Large intestine (tissue), 3 donors: ENCODE data around the gene RNF227. TPM values are rescaled to one million over a fixed set of nuclear protein-coding genes. Genes with fewer than 3 reads are reported as not detected.

Experiments
- DNase-seq, 2 donors: peaks; one replicate each; pipeline versions ENCODE4 v3.0.0 to v3.0.0-alpha.2; 2013
- H3K27ac ChIP-seq: one replicate; pipeline ENCODE4 v1.5.1; 2013; ENCODE audit warnings: low read length
- H3K27me3 ChIP-seq: 2 replicates; pipeline ENCODE4 v1.6.1; 2013; ENCODE audit warnings: low read length; ENCODE audit not compliant: control insufficient read depth, insufficient read depth
- H3K36me3 ChIP-seq: 2 replicates; pipeline ENCODE4 v1.6.1; 2013; ENCODE audit warnings: low read length; ENCODE audit not compliant: control insufficient read depth, insufficient read depth
- H3K4me1 ChIP-seq: one replicate; pipeline ENCODE4 v1.6.1; 2013; ENCODE audit warnings: low read length; ENCODE audit not compliant: control insufficient read depth, insufficient read depth
- H3K4me3 ChIP-seq: one replicate; pipeline ENCODE4 v1.5.1; 2013; ENCODE audit warnings: low read length
- H3K9me3 ChIP-seq: one replicate; pipeline ENCODE4 v1.6.1; 2013; ENCODE audit warnings: mild to moderate bottlenecking, low read depth, low read length, moderate library complexity; ENCODE audit not compliant: control insufficient read depth
- WGBS: methylation state at CpG from one replicate; pipeline ENCODE4 v1.1.5; 2013; ENCODE audit warnings: low lambda C conversion rate; ENCODE audit not compliant: insufficient coverage; 5-methylcytosine and 5-hydroxymethylcytosine counted together
- polyA plus RNA-seq: library from polyadenylated mRNA; unstranded; fragments of 120-200 nt; gene quantifications from one replicate; pipeline ENCODE4 v1.2.1, GENCODE V29; 2013

The RNF227 gene
- polyA plus RNA-seq, 1 donor, result 3.7 TPM

GRCh38 chr17:7889166-7889955 is 26.7 kb downstream of the RNF227 start:
- no peak overlapping the region for H3K4me3 ChIP-seq
- peaks cover 40% of the 10 kb centered on the region for H3K4me1 ChIP-seq
- no peaks in the 10 kb centered on the region for H3K27me3 ChIP-seq
- H3K9me3 ChIP-seq, result no peaks in the 10 kb centered on the region
- peaks cover 35% of the 10 kb centered on the region for H3K36me3 ChIP-seq
- no CpG with 5 or more reads among the region's 11 CpGs for WGBS
- peak; percentile 76 to 79 for DNase-seq
- H3K27ac ChIP-seq, result peak overlapping the region; percentile 87

GRCh38 chr17:7888184-7888920 is 27.7 kb downstream of the RNF227 start, which contains the start of gene CHD3:
CHD3 (plus strand) TSS chr17:7888789; CDS start chr17:7889001, 212 bp downstream.
- Histone ChIP-seq H3K4me3 (peak within 1 kb of the TSS; percentile 79), H3K36me3 (peaks cover 25% of the 10 kb centered on the region), H3K4me1 (peaks cover 46% of the 10 kb centered on the region), H3K27ac (peak within 1 kb of the TSS; percentile 87), H3K27me3 (no peaks in the 10 kb centered on the region), H3K9me3 (no peaks in the 10 kb centered on the region)
- DNase-seq, result no peak
- WGBS, result 18% methylated on average over 3 of the region's 18 CpGs

GRCh38 chr17:7887482-7888183 is 28.5 kb downstream of the RNF227 start:
- H3K36me3 ChIP-seq, result peaks cover 20% of the 10 kb centered on the region
- H3K4me1 ChIP-seq, result peaks cover 48% of the 10 kb centered on the region
- WGBS, result no CpG with 5 or more reads among the region's 35 CpGs

GRCh38 chr17:7887038-7887481 is 29.0 kb downstream of the RNF227 start:
- Histone ChIP-seq H3K27ac (peak overlapping the region; percentile 87), H3K36me3 (peaks cover 19% of the 10 kb centered on the region), H3K27me3 (no peaks in the 10 kb centered on the region), H3K4me3 (peak overlapping the region; percentile 79), H3K9me3 (no peaks in the 10 kb centered on the region), H3K4me1 (peaks cover 53% of the 10 kb centered on the region)
- DNase-seq, result no peak
- 0% methylated on average over 5 of the region's 8 CpGs for WGBS

More at GRCh38 chr17:7887482-7888183, 28.5 kb downstream of the RNF227 start:
- H3K4me3 ChIP-seq, result peak overlapping the region; percentile 79
- H3K27me3 ChIP-seq, result no peaks in the 10 kb centered on the region
- H3K27ac ChIP-seq, result peak overlapping the region; percentile 87
- no peaks in the 10 kb centered on the region for H3K9me3 ChIP-seq
- peak; percentile 90 to 94 for DNase-seq

GRCh38 chr17:7886227-7887037 is 29.7 kb downstream of the RNF227 start:
- Histone ChIP-seq H3K9me3 (no peaks in the 10 kb centered on the region), H3K27ac (peak overlapping the region; percentile 87), H3K4me1 (peaks cover 58% of the 10 kb centered on the region), H3K27me3 (no peaks in the 10 kb centered on the region), H3K4me3 (peak overlapping the region; percentile 79), H3K36me3 (peaks cover 15% of the 10 kb centered on the region)
- DNase-seq, result peak in 1 of 2 donors; percentile 61
- WGBS, result no CpG with 5 or more reads among the region's 30 CpGs

GRCh38 chr17:7885367-7886226 is 30.5 kb downstream of the RNF227 start:
- Histone ChIP-seq H3K36me3 (peaks cover 16% of the 10 kb centered on the region), H3K4me3 (peak overlapping the region; percentile 79), H3K9me3 (no peaks in the 10 kb centered on the region), H3K4me1 (peaks cover 58% of the 10 kb centered on the region), H3K27me3 (no peaks in the 10 kb centered on the region), H3K27ac (peak overlapping the region; percentile 87)
- WGBS, result no CpG with 5 or more reads among the region's 64 CpGs
- peak; percentile 41 to 71 for DNase-seq

- Histone ChIP-seq H3K4me3 (peak overlapping the region; percentile 79), H3K9me3 (no peaks in the 10 kb centered on the region), H3K36me3 (peaks cover 20% of the 10 kb centered on the region), H3K27ac (peak overlapping the region; percentile 87), H3K27me3 (no peaks in the 10 kb centered on the region), H3K4me1 (peaks cover 55% of the 10 kb centered on the region)
- no CpG with 5 or more reads among the region's 100 CpGs for WGBS
- DNase-seq, result peak in 1 of 2 donors; percentile 26
Observed at GRCh38 chr17:7884581-7885366, 31.3 kb downstream of the RNF227 start.

- Histone ChIP-seq H3K4me3 (peak overlapping the region; percentile 40), H3K4me1 (peaks cover 47% of the 10 kb centered on the region), H3K27ac (peak overlapping the region; percentile 63), H3K36me3 (peaks cover 22% of the 10 kb centered on the region), H3K27me3 (no peaks in the 10 kb centered on the region), H3K9me3 (no peaks in the 10 kb centered on the region)
- WGBS, result no CpG with 5 or more reads among the region's 3 CpGs
- peak in 1 of 2 donors; percentile 70 for DNase-seq
Observed at GRCh38 chr17:7883781-7884386, 32.2 kb downstream of the RNF227 start.
